ENCODE measurements around the gene APEH. TPM values are rescaled to one million over a fixed set of nuclear protein-coding genes. Genes with fewer than 3 reads are reported as not detected.

APEH gene
- total and polyA plus RNA-seq, 2 of the 13 experiments (the other 11 are each of a cell fraction or from before 2014, with no cell fraction given) = 116 to 130 TPM

DNA sequence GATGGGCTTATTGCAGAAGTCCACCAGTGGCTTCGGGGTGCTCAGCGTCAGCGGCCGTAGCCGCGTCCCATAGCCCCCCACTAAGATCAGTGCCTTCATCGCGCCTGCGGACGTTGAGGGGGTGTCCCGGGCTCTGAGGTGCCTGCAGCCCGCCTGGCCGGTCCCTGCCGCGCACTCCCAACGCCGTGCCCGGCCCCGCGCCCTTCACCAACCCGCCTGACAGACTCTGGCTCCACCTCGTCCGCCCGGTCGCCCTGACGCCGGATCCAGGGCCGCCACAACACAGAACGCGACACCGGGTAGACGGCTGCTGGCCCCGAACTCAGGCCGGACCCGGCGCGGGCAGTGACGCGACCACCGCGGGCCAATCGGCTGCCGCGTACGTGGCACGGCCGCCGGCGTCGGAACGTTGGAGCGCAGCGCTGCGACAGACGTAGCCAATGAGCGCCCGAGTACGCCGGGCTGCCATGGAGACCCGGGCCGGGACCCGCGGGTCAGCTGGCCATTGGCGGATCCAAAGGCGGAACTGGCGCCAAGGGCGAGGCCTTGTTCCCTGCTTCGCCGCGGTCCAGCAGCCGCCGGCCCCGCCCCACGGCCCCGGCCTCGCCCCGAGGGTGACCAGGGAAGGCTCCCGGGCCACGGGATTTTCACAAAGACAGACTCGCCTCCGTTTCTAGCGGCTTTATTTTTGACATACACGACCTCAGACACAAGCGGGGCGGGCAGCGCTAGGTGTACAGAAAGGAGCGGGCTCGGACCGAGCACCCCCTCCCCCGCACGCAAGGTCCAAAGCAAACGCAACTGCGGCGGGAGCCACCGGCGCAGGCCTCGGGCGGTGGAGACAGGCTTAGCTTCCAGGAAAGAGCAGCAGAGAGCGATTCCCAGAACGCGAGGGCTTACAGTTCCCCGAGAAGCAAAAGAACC, 49.7 kb downstream of the APEH start, which contains the start of gene GMPPB (continued):
- TF ChIP-seq, protein P1, sequence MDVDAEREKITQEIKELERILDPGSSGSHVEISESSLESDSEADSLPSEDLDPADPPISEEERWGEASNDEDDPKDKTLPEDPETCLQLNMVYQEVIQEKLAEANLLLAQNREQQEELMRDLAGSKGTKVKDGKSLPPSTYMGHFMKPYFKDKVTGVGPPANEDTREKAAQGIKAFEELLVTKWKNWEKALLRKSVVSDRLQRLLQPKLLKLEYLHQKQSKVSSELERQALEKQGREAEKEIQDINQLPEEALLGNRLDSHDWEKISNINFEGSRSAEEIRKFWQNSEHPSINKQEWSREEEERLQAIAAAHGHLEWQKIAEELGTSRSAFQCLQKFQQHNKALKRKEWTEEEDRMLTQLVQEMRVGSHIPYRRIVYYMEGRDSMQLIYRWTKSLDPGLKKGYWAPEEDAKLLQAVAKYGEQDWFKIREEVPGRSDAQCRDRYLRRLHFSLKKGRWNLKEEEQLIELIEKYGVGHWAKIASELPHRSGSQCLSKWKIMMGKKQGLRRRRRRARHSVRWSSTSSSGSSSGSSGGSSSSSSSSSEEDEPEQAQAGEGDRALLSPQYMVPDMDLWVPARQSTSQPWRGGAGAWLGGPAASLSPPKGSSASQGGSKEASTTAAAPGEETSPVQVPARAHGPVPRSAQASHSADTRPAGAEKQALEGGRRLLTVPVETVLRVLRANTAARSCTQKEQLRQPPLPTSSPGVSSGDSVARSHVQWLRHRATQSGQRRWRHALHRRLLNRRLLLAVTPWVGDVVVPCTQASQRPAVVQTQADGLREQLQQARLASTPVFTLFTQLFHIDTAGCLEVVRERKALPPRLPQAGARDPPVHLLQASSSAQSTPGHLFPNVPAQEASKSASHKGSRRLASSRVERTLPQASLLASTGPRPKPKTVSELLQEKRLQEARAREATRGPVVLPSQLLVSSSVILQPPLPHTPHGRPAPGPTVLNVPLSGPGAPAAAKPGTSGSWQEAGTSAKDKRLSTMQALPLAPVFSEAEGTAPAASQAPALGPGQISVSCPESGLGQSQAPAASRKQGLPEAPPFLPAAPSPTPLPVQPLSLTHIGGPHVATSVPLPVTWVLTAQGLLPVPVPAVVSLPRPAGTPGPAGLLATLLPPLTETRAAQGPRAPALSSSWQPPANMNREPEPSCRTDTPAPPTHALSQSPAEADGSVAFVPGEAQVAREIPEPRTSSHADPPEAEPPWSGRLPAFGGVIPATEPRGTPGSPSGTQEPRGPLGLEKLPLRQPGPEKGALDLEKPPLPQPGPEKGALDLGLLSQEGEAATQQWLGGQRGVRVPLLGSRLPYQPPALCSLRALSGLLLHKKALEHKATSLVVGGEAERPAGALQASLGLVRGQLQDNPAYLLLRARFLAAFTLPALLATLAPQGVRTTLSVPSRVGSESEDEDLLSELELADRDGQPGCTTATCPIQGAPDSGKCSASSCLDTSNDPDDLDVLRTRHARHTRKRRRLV (CRISPR knock-in tag; IDR thresholded peaks at IDR 0.05) = no peak; the same call in 1 of the 2 replicates
- TF ChIP-seq ZNF225 (CRISPR knock-in tag; IDR thresholded peaks at IDR 0.05) = 0 out of 2 replicates have a peak, but pooled peaks have one; percentile 21
- TF ChIP-seq KAT7 (CRISPR knock-in tag; IDR thresholded peaks at IDR 0.05; ENCODE audit: borderline replicate concordance) = peak; percentile 89; the same call in 1 of the 2 replicates
- TF ChIP-seq PAF1 (CRISPR knock-in tag; IDR thresholded peaks at IDR 0.05) = no peak
- TF ChIP-seq, protein P2, sequence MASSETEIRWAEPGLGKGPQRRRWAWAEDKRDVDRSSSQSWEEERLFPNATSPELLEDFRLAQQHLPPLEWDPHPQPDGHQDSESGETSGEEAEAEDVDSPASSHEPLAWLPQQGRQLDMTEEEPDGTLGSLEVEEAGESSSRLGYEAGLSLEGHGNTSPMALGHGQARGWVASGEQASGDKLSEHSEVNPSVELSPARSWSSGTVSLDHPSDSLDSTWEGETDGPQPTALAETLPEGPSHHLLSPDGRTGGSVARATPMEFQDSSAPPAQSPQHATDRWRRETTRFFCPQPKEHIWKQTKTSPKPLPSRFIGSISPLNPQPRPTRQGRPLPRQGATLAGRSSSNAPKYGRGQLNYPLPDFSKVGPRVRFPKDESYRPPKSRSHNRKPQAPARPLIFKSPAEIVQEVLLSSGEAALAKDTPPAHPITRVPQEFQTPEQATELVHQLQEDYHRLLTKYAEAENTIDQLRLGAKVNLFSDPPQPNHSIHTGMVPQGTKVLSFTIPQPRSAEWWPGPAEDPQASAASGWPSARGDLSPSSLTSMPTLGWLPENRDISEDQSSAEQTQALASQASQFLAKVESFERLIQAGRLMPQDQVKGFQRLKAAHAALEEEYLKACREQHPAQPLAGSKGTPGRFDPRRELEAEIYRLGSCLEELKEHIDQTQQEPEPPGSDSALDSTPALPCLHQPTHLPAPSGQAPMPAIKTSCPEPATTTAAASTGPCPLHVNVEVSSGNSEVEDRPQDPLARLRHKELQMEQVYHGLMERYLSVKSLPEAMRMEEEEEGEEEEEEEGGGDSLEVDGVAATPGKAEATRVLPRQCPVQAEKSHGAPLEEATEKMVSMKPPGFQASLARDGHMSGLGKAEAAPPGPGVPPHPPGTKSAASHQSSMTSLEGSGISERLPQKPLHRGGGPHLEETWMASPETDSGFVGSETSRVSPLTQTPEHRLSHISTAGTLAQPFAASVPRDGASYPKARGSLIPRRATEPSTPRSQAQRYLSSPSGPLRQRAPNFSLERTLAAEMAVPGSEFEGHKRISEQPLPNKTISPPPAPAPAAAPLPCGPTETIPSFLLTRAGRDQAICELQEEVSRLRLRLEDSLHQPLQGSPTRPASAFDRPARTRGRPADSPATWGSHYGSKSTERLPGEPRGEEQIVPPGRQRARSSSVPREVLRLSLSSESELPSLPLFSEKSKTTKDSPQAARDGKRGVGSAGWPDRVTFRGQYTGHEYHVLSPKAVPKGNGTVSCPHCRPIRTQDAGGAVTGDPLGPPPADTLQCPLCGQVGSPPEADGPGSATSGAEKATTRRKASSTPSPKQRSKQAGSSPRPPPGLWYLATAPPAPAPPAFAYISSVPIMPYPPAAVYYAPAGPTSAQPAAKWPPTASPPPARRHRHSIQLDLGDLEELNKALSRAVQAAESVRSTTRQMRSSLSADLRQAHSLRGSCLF (CRISPR knock-in tag; IDR thresholded peaks at IDR 0.05; ENCODE audit: borderline replicate concordance) = no peak
- TF ChIP-seq ZNF614 (CRISPR knock-in tag; IDR thresholded peaks at IDR 0.05; ENCODE audit: borderline replicate concordance) = 0 out of 2 replicates have a peak, but pooled peaks have one; percentile 30
- TF ChIP-seq ZNF264 (CRISPR knock-in tag; IDR thresholded peaks at IDR 0.05) = no peak
- TF ChIP-seq, protein P3, sequence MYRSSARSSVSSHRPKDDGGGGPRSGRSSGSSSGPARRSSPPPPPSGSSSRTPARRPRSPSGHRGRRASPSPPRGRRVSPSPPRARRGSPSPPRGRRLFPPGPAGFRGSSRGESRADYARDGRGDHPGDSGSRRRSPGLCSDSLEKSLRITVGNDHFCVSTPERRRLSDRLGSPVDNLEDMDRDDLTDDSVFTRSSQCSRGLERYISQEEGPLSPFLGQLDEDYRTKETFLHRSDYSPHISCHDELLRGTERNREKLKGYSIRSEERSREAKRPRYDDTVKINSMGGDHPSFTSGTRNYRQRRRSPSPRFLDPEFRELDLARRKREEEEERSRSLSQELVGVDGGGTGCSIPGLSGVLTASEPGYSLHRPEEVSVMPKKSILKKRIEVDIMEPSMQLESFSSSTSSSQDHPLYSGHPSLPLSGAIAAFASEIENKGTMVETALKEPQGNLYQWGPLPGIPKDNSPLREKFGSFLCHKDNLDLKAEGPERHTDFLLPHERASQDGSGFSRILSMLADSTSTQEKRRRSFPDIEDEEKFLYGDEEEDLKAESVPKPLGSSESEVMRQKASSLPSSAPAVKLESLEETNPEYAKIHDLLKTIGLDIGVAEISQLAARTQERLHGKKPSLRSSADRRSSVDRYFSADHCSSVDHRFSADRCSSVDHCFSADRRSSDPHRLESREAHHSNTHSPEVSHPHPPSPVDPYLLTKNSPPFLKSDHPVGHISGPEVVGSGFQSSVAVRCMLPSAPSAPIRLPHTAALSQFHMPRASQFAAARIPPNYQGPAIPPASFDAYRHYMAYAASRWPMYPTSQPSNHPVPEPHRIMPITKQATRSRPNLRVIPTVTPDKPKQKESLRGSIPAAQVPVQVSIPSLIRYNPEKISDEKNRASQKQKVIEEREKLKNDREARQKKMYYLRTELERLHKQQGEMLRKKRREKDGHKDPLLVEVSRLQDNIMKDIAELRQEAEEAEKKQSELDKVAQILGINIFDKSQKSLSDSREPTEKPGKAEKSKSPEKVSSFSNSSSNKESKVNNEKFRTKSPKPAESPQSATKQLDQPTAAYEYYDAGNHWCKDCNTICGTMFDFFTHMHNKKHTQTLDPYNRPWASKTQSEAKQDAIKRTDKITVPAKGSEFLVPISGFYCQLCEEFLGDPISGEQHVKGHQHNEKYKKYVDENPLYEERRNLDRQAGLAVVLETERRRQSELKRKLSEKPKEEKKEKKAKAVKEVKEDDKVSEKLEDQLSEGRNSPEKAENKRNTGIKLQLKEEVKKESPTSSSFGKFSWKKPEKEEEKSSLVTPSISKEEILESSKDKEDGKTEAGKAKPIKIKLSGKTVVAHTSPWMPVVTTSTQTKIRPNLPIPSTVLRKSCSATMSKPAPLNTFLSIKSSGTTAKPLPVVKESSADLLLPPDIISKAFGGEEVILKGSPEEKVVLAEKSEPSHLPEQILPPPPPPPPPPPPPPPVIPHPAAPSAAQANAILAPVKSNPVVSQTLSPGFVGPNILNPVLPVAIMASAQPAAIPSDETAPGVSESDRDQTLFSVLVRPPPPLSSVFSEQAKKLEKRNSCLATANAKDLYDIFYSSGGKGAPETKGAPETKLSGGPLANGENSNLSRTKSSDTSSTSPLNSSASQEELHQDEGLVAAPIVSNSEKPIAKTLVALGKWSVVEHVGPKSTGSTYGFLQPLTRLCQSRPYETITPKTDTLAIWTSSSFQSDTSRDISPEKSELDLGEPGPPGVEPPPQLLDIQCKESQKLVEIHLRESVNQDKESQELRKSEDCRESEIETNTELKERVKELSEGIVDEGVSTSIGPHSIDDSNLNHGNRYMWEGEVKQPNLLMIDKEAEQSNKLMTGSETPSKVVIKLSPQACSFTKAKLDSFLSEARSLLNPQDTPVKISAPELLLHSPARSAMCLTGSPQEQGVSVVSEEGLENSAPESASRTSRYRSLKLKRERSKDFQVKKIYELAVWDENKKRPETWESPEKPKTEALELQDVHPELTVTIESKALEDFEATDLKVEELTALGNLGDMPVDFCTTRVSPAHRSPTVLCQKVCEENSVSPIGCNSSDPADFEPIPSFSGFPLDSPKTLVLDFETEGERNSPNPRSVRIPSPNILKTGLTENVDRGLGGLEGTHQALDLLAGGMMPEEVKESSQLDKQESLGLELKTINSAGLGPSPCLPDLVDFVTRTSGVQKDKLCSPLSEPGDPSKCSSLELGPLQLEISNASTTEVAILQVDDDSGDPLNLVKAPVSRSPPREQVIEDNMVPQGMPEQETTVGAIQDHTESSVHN (CRISPR knock-in tag; IDR thresholded peaks at IDR 0.05) = no peak; the same call in 1 of the 2 replicates
- TF ChIP-seq ZNF430 (CRISPR knock-in tag; IDR thresholded peaks at IDR 0.05) = 0 out of 2 replicates have a peak, but pooled peaks have one; percentile 33
